GM20000 (cell line): Measurements from ENCODE around the gene TLR9.

Experiments used
- DNase-seq: peaks from one replicate; pipeline ENCODE4 v3.0.0; 2012; ENCODE audit warnings: low spot score
- TF ChIP-seq, protein P1 (sequence below): IDR thresholded peaks from 2 replicates; pipeline ENCODE4 v1.5.1; 2012; ENCODE audit warnings: mild to moderate bottlenecking, control low read depth; ENCODE audit errors: extremely low read depth, missing control alignments

The TLR9 gene

GRCh38 chr3:52234516-52235447, 9.3 kb upstream of the TLR9 start:
- TF ChIP-seq, protein P1, sequence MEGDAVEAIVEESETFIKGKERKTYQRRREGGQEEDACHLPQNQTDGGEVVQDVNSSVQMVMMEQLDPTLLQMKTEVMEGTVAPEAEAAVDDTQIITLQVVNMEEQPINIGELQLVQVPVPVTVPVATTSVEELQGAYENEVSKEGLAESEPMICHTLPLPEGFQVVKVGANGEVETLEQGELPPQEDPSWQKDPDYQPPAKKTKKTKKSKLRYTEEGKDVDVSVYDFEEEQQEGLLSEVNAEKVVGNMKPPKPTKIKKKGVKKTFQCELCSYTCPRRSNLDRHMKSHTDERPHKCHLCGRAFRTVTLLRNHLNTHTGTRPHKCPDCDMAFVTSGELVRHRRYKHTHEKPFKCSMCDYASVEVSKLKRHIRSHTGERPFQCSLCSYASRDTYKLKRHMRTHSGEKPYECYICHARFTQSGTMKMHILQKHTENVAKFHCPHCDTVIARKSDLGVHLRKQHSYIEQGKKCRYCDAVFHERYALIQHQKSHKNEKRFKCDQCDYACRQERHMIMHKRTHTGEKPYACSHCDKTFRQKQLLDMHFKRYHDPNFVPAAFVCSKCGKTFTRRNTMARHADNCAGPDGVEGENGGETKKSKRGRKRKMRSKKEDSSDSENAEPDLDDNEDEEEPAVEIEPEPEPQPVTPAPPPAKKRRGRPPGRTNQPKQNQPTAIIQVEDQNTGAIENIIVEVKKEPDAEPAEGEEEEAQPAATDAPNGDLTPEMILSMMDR: no peak
- no peak for DNase-seq

DNA sequence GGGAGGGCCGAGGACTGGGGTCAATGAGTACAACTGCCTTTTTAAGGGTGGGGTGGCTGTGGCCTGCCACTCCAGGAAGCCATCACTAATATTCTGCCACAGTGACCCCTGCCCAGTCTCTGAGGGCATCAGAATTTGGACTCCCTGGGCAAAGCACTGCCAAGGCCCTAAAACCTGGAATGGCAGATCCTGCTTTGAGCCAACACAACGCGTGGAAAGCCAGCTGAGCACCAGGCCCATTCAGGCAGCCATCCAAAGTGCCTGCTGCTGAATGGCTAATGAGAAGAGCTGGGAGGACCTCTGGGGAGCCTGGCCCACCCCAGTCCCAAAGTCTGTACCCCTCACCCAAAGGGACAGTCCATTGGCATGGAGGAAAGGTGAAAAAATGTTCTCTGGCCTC, 8.5 kb upstream of the TLR9 start:
- TF ChIP-seq, protein P1: no peak
- DNase-seq: no peak

- TF ChIP-seq, protein P1: no peak
- DNase-seq: no peak
These were observed 7.7 kb upstream of the TLR9 start for GRCh38 chr3:52233108-52233591.

GRCh38 chr3:52232279-52233107, 7.0 kb upstream of the TLR9 start:
- TF ChIP-seq, protein P1: no peak
- no peak for DNase-seq

- DNase-seq: peak; percentile 84
- TF ChIP-seq, protein P1: peak; percentile 96
These were observed 6.2 kb upstream of the TLR9 start for GRCh38 chr3:52231502-52232278.

DNA sequence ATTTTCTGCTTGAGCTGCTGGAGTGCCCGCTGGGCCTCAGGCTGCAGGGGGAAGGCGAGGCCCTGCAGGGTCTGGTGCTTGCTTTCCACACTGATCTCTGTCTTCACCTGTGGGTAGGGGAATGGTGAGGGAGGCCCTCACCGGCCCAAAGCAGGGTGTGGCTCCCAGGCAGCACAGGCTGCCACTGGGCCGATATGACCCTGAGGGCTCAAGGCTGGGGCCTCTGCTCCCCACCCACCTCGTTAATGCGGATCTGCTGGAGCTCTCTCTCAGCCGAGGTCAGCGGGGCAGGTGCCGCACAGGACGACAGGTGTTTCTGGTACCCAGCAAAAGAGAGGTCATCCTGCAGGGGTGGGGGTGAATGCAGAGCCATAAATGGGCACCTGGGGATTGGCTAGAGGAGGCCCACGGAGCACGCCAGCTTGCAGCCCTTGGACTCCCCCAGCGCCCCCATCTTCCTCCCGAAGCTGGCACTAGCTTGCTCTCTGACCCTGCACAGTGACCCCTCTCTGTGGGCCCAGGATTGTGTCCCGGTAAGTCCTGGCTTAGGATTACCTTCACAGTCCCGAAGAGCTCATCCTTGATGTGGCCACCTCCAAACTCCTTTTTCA, 5.5 kb upstream of the TLR9 start:
- no peak for DNase-seq
- TF ChIP-seq, protein P1: no peak
